ENCODE data around the gene IDNK. TPM values are rescaled to one million over a fixed set of nuclear protein-coding genes. Genes with fewer than 3 reads are reported as not detected.

Gene IDNK
- polyA plus RNA-seq, 1 experiment: 7.5 TPM

DNA sequence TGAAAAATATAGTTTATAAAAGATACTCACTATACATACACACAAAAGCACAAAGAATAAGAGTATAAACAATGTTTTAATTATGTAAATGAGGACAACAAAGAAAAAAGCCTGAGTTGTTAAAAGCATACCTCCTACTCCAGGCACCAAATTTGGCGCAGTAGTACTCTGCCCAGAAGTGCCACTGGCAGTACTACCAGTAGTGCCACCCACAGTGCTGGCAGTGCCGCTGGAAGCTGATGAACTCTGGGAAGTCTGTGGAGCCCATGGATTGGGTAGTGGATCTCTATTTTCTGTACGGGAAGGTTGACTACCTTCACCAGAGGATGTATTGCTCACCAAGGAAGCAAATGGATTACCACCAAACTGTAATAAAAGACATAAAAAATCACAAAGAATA lies 54.7 kb downstream of the IDNK start:
- TF ChIP-seq, protein P1, sequence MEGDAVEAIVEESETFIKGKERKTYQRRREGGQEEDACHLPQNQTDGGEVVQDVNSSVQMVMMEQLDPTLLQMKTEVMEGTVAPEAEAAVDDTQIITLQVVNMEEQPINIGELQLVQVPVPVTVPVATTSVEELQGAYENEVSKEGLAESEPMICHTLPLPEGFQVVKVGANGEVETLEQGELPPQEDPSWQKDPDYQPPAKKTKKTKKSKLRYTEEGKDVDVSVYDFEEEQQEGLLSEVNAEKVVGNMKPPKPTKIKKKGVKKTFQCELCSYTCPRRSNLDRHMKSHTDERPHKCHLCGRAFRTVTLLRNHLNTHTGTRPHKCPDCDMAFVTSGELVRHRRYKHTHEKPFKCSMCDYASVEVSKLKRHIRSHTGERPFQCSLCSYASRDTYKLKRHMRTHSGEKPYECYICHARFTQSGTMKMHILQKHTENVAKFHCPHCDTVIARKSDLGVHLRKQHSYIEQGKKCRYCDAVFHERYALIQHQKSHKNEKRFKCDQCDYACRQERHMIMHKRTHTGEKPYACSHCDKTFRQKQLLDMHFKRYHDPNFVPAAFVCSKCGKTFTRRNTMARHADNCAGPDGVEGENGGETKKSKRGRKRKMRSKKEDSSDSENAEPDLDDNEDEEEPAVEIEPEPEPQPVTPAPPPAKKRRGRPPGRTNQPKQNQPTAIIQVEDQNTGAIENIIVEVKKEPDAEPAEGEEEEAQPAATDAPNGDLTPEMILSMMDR (IDR thresholded peaks at IDR 0.05; ENCODE audit: low read depth, low read length): no peak
- no peaks in the 10 kb centered on the region for H3K9me3 ChIP-seq (ENCODE audit: control insufficient read depth, insufficient read depth, low read length)
- CTCF ChIA-PET: no interaction called here

DNA sequence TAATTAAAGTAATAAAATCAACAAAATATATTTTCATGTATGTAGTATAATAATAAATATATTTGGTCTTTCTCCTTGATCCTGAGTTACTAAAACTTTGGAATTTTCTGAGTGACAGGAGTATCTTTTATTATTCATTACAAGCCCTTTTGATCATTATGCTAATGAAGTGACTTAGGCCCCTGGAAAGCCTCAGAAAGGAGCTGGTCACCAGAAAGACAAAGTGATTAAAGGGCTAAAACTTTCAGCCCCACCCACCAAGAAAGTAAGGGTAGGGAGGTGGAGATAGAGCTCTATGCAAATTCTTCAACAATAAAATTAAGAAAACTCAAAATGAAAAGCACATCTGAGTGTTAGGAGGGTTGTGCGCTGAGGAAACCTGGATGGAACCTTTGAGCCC lies 57.3 kb downstream of the IDNK start:
- no peaks in the 10 kb centered on the region for H3K27me3 ChIP-seq (ENCODE audit: control insufficient read depth, insufficient read depth, low read length)
- no peak overlapping the region for H3K27ac ChIP-seq (ENCODE audit: low read depth, low read length)
- no peak overlapping the region for H3K4me3 ChIP-seq (ENCODE audit: low read depth, low read length)
- CTCF ChIA-PET: interaction anchor here (1.5 to 2.4 kb wide), 2 partner anchors 31 to 60 kb away, joined by 5 to 8 read pairs; no protein-coding TSS in a partner anchor
- POLR2A ChIA-PET: interaction anchor here (0.6 kb wide), 1 partner anchor 102 kb away, joined by 4 read pairs; no protein-coding TSS in a partner anchor
- no peaks in the 10 kb centered on the region for H3K9me3 ChIP-seq (ENCODE audit: control insufficient read depth, insufficient read depth, low read length)
- no peak for DNase-seq (ENCODE audit: low read depth, low spot score)
- TF ChIP-seq, protein P1 (IDR thresholded peaks at IDR 0.05; ENCODE audit: low read depth, low read length): no peak

More for the DNA sequence above, 54.7 kb downstream of the IDNK start:
- DNase-seq (ENCODE audit: low read depth, low spot score): no peak
- POLR2A ChIA-PET: no interaction called here
- Histone ChIP-seq H3K27me3 (ENCODE audit: control insufficient read depth, insufficient read depth, low read length) (no peaks in the 10 kb centered on the region), H3K4me3 (ENCODE audit: low read depth, low read length) (no peak overlapping the region), H3K27ac (ENCODE audit: low read depth, low read length) (no peak overlapping the region)

DNA sequence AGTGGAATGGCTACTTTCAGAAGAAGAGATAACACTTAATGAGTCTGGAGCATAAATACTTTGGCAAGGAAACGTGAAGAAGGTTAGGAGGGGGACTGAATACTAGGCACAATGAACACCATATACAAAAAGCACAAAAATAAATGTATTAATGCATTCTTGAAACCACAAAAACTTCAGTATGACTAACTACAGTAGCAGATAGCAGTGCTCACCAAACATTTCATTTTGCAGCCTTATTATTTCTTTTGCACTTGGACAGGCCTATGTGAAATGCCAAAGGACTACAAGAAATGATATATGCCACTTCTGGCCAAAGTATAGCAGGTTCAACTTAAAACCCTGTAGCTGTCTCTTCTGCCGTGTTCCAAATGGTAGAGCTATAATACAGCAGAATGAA lies 58.5 kb downstream of the IDNK start:
- no peak overlapping the region for H3K4me3 ChIP-seq (ENCODE audit: low read depth, low read length)
- ChIA-PET POLR2A (no interaction called here), CTCF (interaction anchor here (1.1 to 1.2 kb wide), 2 partner anchors 25 to 32 kb away, joined by 3 read pairs; no protein-coding TSS in a partner anchor)
- TF ChIP-seq, protein P1 (IDR thresholded peaks at IDR 0.05; ENCODE audit: low read depth, low read length): no peak
- DNase-seq (ENCODE audit: low read depth, low spot score): no peak
- H3K9me3 ChIP-seq (ENCODE audit: control insufficient read depth, insufficient read depth, low read length): no peaks in the 10 kb centered on the region
- H3K27ac ChIP-seq (ENCODE audit: low read depth, low read length): no peak overlapping the region
- no peaks in the 10 kb centered on the region for H3K27me3 ChIP-seq (ENCODE audit: control insufficient read depth, insufficient read depth, low read length)

DNA sequence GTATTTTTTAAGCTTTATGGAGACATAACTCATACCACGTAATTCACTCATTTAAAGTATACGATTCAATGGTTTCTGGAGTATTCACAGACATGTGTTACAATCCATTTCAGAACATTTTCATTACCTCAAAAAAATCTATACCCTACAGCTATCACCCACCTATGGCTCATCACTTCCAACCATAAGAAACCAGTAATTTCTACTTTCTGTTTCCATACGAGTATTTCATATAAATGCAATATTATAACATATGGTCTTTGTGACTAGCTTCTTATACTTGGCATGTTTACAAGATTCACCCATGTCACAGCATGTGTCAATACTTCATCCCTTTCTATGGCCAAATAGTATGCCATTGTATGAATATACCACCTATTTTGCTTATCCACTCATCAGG lies 66.0 kb downstream of the IDNK start:
- CTCF ChIA-PET: interaction anchor here (0.7 kb wide), 1 partner anchor 20 kb away, joined by 3 read pairs; no protein-coding TSS in a partner anchor
- H3K9me3 ChIP-seq (ENCODE audit: control insufficient read depth, insufficient read depth, low read length): no peaks in the 10 kb centered on the region
- no peak overlapping the region for H3K27ac ChIP-seq (ENCODE audit: low read depth, low read length)
- POLR2A ChIA-PET: no interaction called here
- TF ChIP-seq, protein P1 (IDR thresholded peaks at IDR 0.05; ENCODE audit: low read depth, low read length): no peak
- no peaks in the 10 kb centered on the region for H3K27me3 ChIP-seq (ENCODE audit: control insufficient read depth, insufficient read depth, low read length)
- DNase-seq (ENCODE audit: low read depth, low spot score): no peak
- H3K4me3 ChIP-seq (ENCODE audit: low read depth, low read length): no peak overlapping the region

DNA sequence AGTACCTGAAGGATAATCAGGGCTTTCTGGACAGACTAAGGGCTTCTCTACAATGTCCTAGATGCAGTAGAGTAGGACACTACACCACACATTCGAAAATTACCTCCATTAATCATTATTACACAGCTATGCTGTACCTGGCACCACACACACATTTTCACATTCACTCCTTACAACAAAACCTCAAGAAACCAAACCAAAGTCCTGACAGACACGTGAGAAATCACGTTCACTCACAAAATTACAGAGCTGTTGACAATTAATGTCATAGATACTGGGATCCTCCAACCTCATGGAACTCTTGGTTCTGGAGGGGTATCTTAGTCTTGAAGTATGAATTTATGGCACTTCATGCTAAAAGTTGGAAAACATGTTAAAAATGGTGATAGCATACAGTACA lies 68.5 kb downstream of the IDNK start:
- ChIA-PET CTCF (no interaction called here), POLR2A (no interaction called here)
- H3K27me3 ChIP-seq (ENCODE audit: control insufficient read depth, insufficient read depth, low read length): no peaks in the 10 kb centered on the region
- H3K4me3 ChIP-seq (ENCODE audit: low read depth, low read length): no peak overlapping the region
- H3K9me3 ChIP-seq (ENCODE audit: control insufficient read depth, insufficient read depth, low read length): no peaks in the 10 kb centered on the region
- DNase-seq (ENCODE audit: low read depth, low spot score): no peak
- TF ChIP-seq, protein P1 (IDR thresholded peaks at IDR 0.05; ENCODE audit: low read depth, low read length): no peak
- no peak overlapping the region for H3K27ac ChIP-seq (ENCODE audit: low read depth, low read length)

Small RNA genes lying within 50 kb of the gene (small RNA-seq; reads per million reads assigned to genes)
- gene RNU4-15P (ENCODE audit: insufficient read length, low read depth): not detected

Other genes with a start within 250 kb of the IDNK start
- gene FRMD3, start 84.7 kb upstream of the IDNK start, polyA plus RNA-seq (2011; rRNA removed): 0.09 and 0.10 TPM in 2 replicates
- gene UBQLN1, start 84.8 kb downstream of the IDNK start, polyA plus RNA-seq (2011; rRNA removed): 124 and 127 TPM in 2 replicates
- 2.3 and 4.7 TPM in 2 replicates for gene GKAP1, start 194.6 kb downstream of the IDNK start, polyA plus RNA-seq (2011; rRNA removed)

Data from AG04450 (cell line).